Choroid plexus epithelial cell (primary cell): Measurements from ENCODE around the gene IGLL1.
"Not testable (repeated sequence)": the region's sequence is repeated elsewhere in the genome, so short reads cannot be mapped to it uniquely, and the experiment has no call there.

ENCODE experiments used
- DNase-seq: peaks from one replicate; pipeline ENCODE4 v3.0.0-alpha.2; 2010; ENCODE audit warnings: low read depth
- H3K4me3 ChIP-seq: 2 replicates; pipeline ENCODE4 v1.5.1; 2011; ENCODE audit warnings: low read depth, mild to moderate bottlenecking, control low read depth, low read length, moderate library complexity
- TF ChIP-seq, protein P1 (sequence below): conservative IDR thresholded peaks from 2 replicates; pipeline ENCODE4 v1.5.1; 2011; ENCODE audit warnings: low read depth, mild to moderate bottlenecking, control low read depth, inconsistent platforms, low read length, moderate library complexity

IGLL1 gene

DNA sequence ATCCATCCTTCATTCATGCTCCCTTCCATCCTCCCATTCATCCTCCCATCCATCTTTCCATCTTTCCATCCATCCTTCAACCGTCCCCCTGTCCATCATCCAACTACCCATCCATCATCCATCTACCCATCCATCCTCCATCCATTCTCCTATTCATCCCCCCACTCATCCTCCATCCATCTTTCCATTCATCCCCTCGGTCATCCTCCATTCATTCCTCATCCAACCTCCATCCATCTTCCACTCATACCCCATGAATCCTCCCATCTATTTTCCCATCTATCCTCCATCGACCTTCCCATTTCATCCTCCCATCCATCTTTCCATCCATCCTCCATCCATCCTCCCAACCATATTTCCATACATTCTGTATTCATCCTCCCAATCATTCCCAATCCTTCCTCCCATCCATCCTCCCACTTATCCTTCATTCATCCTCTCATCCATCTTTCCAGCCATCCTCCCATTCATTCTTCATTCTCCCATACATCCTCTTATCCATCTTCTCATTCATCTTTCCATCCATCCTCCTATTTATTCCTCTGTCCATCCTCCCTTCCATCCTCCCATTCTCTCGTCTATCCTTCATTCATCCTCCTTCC, 29.9 kb downstream of the IGLL1 start:
- DNase-seq = no peak
- no peak overlapping the region for H3K4me3 ChIP-seq

DNA sequence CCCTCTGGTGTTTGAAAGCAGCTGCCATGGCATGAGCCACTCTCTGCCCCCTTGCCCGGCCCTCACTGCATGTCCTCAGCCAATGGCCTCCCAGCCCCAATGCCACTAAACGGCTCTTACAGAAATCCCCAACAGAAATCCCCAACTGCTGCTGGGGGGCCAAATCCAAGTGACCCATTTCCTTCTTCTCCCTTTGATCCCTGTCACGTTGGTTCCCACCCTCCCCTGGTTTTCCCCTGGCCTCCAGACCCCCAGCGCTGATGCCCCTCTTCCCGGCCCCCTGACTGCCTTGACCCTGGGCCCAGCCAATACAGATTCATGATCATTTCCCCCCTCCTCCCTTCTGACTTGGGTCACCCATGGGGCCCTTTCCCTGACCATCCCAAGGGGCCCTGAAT, 30.9 kb downstream of the IGLL1 start:
- DNase-seq = no peak
- TF ChIP-seq, protein P1, sequence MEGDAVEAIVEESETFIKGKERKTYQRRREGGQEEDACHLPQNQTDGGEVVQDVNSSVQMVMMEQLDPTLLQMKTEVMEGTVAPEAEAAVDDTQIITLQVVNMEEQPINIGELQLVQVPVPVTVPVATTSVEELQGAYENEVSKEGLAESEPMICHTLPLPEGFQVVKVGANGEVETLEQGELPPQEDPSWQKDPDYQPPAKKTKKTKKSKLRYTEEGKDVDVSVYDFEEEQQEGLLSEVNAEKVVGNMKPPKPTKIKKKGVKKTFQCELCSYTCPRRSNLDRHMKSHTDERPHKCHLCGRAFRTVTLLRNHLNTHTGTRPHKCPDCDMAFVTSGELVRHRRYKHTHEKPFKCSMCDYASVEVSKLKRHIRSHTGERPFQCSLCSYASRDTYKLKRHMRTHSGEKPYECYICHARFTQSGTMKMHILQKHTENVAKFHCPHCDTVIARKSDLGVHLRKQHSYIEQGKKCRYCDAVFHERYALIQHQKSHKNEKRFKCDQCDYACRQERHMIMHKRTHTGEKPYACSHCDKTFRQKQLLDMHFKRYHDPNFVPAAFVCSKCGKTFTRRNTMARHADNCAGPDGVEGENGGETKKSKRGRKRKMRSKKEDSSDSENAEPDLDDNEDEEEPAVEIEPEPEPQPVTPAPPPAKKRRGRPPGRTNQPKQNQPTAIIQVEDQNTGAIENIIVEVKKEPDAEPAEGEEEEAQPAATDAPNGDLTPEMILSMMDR = no peak
- H3K4me3 ChIP-seq = no peak overlapping the region

More for the DNA sequence above, 29.9 kb downstream of the IGLL1 start:
- TF ChIP-seq, protein P1 = no peak

DNA sequence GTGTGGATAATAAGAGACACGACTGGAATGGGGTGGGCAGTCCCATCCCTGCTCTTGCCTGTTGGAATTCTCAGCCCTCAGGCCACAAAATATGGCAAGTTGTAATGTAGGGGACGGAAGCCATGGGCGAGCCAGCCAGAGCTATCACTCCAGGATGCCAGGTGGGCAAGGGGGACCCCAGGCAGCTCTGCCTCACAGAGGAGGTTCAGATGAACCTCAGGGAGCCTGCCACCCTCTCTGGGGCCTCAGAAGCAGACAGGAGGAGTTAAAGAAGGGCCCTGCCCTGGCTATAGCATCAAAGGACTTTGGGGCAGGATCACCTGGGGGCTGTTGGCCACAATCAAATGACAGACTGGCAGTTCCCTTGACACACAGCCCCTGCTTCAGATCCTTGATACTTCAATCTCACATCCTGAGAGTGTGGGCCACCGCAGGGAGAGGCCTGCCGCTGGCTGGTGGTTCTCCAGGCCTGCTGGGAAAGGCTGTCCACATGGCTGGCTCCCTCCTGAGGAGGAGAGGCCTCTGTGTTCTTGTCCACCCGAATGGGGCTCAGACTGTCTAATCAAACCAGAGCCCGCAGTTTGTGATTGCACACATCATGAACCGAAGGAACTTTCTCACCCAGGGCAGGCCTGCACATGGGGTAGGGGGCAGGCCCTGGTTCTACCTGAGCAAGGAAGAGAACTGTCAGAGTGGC, 31.4 kb downstream of the IGLL1 start:
- no peak overlapping the region for H3K4me3 ChIP-seq
- DNase-seq = no peak
- TF ChIP-seq, protein P1 = no peak

GRCh38 chr22:23547818-23548500, 32.1 kb downstream of the IGLL1 start:
- no peak for DNase-seq
- no peak overlapping the region for H3K4me3 ChIP-seq
- TF ChIP-seq, protein P1 = no peak

- DNase-seq = not testable (repeated sequence)
Observed at GRCh38 chr22:23547382-23547781, 32.7 kb downstream of the IGLL1 start.

GRCh38 chr22:23544852-23545251, 35.2 kb downstream of the IGLL1 start:
- DNase-seq = no peak
- no peak overlapping the region for H3K4me3 ChIP-seq
- TF ChIP-seq, protein P1 = no peak

More at GRCh38 chr22:23547382-23547781, 32.7 kb downstream of the IGLL1 start:
- not testable (repeated sequence) for H3K4me3 ChIP-seq

DNA sequence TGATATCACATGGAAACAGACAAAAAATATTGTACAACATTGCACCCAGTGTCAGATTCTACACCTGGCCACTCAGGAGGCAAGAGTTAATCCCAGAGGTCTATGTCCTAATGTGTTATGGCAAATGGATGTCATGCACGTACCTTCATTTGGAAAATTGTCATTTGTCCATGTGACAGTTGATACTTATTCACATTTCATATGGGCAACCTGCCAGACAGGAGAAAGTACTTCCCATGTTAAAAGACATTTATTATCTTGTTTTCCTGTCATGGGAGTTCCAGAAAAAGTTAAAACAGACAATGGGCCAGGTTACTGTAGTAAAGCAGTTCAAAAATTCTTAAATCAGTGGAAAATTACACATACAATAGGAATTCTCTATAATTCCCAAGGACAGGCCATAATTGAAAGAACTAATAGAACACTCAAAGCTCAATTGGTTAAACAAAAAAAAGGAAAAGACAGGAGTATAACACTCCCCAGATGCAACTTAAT, 36.5 kb downstream of the IGLL1 start:
- H3K4me3 ChIP-seq, DNase-seq: not testable (repeated sequence)
